Measurements from ENCODE around the gene NSD2. TPM values are rescaled to one million over a fixed set of nuclear protein-coding genes. Genes with fewer than 3 reads are reported as not detected.

The NSD2 gene
- total RNA-seq, 1 donor from 2014 or later, result 44.6 TPM

DNA sequence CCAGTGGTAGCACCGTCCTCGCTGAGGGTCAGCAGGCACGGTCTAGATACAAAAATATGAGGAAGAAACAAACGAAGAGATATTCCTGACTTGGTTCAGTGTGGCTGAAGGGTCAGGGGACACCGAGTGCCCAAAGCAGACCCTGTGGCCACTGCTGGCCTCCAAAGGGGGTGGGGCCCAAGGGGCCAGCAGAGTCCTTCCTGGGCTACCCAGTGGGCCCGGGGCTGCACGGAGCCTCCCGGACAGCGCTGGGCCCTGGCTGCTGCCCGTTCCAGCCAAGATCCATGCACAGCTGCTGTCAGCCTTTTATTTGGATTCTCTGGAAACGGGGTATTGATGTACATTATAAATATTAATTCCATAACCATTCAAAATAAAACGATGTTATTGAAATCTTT is 117.1 kb downstream of the NSD2 start:
- Mint-ChIP-seq H3K4me3 (no peak overlapping the region), H3K36me3 (ENCODE audit: low read depth) (peaks cover 65% of the 10 kb centered on the region), H3K27me3 (no peaks in the 10 kb centered on the region), H3K9me3 (no peaks in the 10 kb centered on the region), H3K27ac (no peak overlapping the region), H3K4me1 (no peaks in the 10 kb centered on the region)
- CTCF ChIA-PET, result no interaction called here
- ATAC-seq (ENCODE audit: low read depth), result no peak
- TF ChIP-seq, protein P1, sequence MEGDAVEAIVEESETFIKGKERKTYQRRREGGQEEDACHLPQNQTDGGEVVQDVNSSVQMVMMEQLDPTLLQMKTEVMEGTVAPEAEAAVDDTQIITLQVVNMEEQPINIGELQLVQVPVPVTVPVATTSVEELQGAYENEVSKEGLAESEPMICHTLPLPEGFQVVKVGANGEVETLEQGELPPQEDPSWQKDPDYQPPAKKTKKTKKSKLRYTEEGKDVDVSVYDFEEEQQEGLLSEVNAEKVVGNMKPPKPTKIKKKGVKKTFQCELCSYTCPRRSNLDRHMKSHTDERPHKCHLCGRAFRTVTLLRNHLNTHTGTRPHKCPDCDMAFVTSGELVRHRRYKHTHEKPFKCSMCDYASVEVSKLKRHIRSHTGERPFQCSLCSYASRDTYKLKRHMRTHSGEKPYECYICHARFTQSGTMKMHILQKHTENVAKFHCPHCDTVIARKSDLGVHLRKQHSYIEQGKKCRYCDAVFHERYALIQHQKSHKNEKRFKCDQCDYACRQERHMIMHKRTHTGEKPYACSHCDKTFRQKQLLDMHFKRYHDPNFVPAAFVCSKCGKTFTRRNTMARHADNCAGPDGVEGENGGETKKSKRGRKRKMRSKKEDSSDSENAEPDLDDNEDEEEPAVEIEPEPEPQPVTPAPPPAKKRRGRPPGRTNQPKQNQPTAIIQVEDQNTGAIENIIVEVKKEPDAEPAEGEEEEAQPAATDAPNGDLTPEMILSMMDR (IDR thresholded peaks at IDR 0.05), result no peak
- POLR2A ChIA-PET, result no interaction called here
- no peak for DNase-seq
- intact Hi-C loops (cut with micrococcal nuclease), result no loop called here

DNA sequence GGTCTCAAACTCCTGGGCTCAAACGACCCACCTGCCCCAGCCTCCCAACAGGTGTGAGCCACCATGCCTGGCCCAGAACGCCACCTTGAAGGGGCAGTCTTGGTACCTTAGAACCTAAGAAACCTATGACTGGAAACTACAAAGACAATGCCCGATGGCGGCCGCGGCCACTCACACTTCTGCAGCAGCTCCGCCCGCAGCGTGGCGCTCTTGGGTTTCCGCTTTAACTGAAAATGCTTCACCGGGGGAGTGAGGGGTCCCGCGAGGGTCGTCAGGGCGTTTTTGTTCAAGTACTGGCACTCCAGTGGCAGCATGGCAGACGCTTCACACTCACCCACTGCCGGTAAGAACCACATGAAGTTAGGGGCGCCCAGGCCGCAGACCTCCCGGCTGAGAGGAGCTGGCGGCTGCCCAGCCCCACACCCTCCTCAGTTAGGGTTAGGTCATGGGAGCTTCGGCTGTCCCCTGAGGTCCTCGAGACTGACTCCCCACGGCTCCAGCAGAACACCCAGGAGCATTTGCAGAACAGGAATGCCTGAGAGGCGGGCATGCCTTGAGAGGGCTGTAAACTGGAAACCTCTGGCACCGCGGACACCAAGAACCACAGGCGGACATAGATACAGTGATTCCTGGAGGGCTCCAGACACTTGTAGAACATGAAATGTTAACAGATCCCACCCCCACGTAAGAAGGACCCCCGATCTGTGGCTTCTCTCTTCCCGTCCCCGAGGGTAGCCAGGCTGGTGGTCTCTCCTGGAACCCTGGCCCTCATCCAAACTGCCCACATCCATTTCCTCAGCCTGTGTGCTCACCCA is 118.5 kb downstream of the NSD2 start:
- Mint-ChIP-seq H3K36me3 (ENCODE audit: low read depth) (peaks cover 52% of the 10 kb centered on the region), H3K27ac (no peak overlapping the region), H3K4me3 (no peak overlapping the region), H3K9me3 (no peaks in the 10 kb centered on the region), H3K27me3 (no peaks in the 10 kb centered on the region), H3K4me1 (peaks cover 2% of the 10 kb centered on the region)
- DNase-seq, result no peak
- CTCF ChIA-PET, result no interaction called here
- TF ChIP-seq, protein P1 (IDR thresholded peaks at IDR 0.05), result no peak
- POLR2A ChIA-PET, result no interaction called here
- no peak for ATAC-seq (ENCODE audit: low read depth)
- intact Hi-C loops (cut with micrococcal nuclease), result no loop called here

DNA sequence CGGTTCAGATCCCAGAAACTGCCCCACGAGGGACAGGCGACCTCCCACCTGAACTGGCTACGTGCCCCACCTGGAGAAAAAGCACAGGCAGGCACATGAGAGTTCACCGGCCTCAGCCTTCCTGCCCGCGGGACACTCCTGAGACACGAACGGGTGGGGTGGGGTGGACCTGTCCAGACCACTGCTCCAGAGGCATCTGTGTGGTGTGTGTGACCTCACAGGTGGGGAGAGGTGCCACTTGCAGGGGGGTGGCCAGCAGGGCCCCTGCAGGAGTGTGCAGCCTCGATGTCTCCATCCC is 119.1 kb downstream of the NSD2 start:
- DNase-seq, result no peak
- ATAC-seq (ENCODE audit: low read depth), result no peak

DNA sequence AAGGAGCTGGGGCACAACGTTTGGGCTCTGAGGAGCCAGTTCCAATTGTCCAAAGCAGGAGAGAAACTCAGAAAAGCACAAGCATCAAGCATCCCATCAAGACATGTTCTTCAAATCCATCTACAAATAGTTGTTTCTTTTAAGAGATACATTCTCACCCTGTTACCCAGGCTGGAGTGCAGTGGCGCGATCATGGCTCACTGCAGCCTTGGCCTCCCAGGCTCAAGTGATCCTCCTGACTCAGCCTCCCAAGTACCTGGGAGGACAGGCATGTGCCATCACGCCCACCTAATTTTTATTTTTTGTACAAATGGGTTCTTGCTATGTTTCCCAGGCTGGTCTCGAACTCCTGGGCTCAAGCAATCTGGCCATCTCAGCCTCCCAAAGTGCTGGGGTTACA is 119.5 kb downstream of the NSD2 start:
- peaks cover 4% of the 10 kb centered on the region for H3K4me1 Mint-ChIP-seq
- peaks cover 2% of the 10 kb centered on the region for H3K9me3 Mint-ChIP-seq
- peaks cover 48% of the 10 kb centered on the region for H3K36me3 Mint-ChIP-seq (ENCODE audit: low read depth)
- POLR2A ChIA-PET, result no interaction called here
- TF ChIP-seq, protein P1 (IDR thresholded peaks at IDR 0.05), result no peak
- H3K27me3 Mint-ChIP-seq, result no peaks in the 10 kb centered on the region
- intact Hi-C loops (cut with micrococcal nuclease), result no loop called here
- H3K4me3 Mint-ChIP-seq, result no peak overlapping the region
- no peak for DNase-seq
- ATAC-seq (ENCODE audit: low read depth), result no peak
- CTCF ChIA-PET, result no interaction called here
- no peak overlapping the region for H3K27ac Mint-ChIP-seq

More for the DNA sequence above, 119.1 kb downstream of the NSD2 start:
- peaks cover 49% of the 10 kb centered on the region for H3K36me3 Mint-ChIP-seq (ENCODE audit: low read depth)
- no peaks in the 10 kb centered on the region for H3K27me3 Mint-ChIP-seq
- no peaks in the 10 kb centered on the region for H3K9me3 Mint-ChIP-seq
- intact Hi-C loops (cut with micrococcal nuclease), result no loop called here
- POLR2A ChIA-PET, result no interaction called here
- H3K4me3 Mint-ChIP-seq, result no peak overlapping the region
- TF ChIP-seq, protein P1 (IDR thresholded peaks at IDR 0.05), result no peak
- H3K27ac Mint-ChIP-seq, result no peak overlapping the region
- CTCF ChIA-PET, result no interaction called here
- peaks cover 2% of the 10 kb centered on the region for H3K4me1 Mint-ChIP-seq

DNA sequence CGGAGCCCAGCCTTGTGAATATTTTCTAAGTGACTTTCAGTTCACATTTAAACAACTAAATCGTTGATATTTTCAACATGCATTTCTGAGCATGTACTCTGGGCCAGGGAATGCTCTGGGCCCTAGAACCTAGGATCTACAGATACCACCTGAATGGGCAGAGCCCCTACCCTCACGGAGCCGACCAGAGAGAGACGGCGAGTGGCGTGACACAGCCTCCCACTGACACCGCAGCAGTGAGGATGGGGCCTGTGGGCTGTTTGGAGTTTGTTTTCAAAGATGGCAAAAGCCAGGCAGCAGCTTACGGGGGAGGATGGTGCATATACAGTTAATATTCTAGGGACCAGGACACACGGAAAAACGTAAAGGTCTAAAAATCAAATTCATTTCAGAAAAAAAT is 119.9 kb downstream of the NSD2 start:
- POLR2A ChIA-PET, result no interaction called here
- Mint-ChIP-seq H3K27ac (no peak overlapping the region), H3K4me3 (no peak overlapping the region), H3K4me1 (peaks cover 8% of the 10 kb centered on the region), H3K27me3 (no peaks in the 10 kb centered on the region), H3K9me3 (peaks cover 6% of the 10 kb centered on the region), H3K36me3 (ENCODE audit: low read depth) (peaks cover 51% of the 10 kb centered on the region)
- TF ChIP-seq, protein P1 (IDR thresholded peaks at IDR 0.05), result no peak
- intact Hi-C loops (cut with micrococcal nuclease), result no loop called here
- DNase-seq, result no peak
- ATAC-seq (ENCODE audit: low read depth), result no peak
- CTCF ChIA-PET, result no interaction called here
